Esophagus squamous epithelium (tissue), 5 donors: Measurements from ENCODE around the gene CCDC157. TPM values are rescaled to one million over a fixed set of nuclear protein-coding genes. Genes with fewer than 3 reads are reported as not detected.

Source experiments
- DNase-seq: peaks from one replicate; lab custom pipeline; 2025; lab: John Stamatoyannopoulos, UW
- H3K27ac ChIP-seq, 4 donors: fragments of 200-600 bp; sonication (generic); one replicate each; pipeline ENCODE4 v1.5.1; 2016 to 2019; ENCODE audit warnings: mild to moderate bottlenecking in 1 of 4
- H3K27me3 ChIP-seq, 4 donors: fragments of 200-600 bp; sonication (generic); 1 replicate in 3 of 4; 2 replicates in 1 of 4; pipeline versions ENCODE4 v1.5.1 to v1.6.0; 2017 to 2021; ENCODE audit warnings: antibody characterized with exemption in 1 of 4
- H3K36me3 ChIP-seq, 3 donors: fragments of 200-600 bp; sonication (generic); one replicate each; pipeline ENCODE4 v1.5.1; 2016 to 2019
- H3K4me1 ChIP-seq, 3 donors: fragments of 200-600 bp; sonication (generic); one replicate each; pipeline ENCODE4 v1.5.1; 2017 to 2019
- H3K4me3 ChIP-seq, 4 donors: fragments of 200-600 bp; sonication (generic); 1 replicate in 3 of 4; 2 replicates in 1 of 4; pipeline ENCODE4 v1.5.1; 2016 to 2019; ENCODE audit warnings: mild to moderate bottlenecking in 2 of 4, moderate library complexity in 1 of 4
- H3K9me3 ChIP-seq, 3 donors: fragments of 200-600 bp; sonication (generic); one replicate each; pipeline ENCODE4 v1.5.1; 2016 to 2019
- CTCF ChIP-seq, 6 experiments: fragments of 450-650 bp in 4 of 6; fragments of 200-600 bp in 2 of 6; sonication (generic) in 2 of 6; IDR thresholded peaks; one replicate each; pipeline ENCODE4 v1.5.1; 2016 to 2019; ENCODE audit warnings: antibody characterized with exemption in 6 of 6, mild to moderate bottlenecking in 4 of 6, moderate library complexity in 4 of 6
- POLR2A ChIP-seq, 4 donors: fragments of 450-650 bp; IDR thresholded peaks; one replicate each; pipeline ENCODE4 v1.6.1; 2017; ENCODE audit warnings: antibody characterized with exemption in 4 of 4, mild to moderate bottlenecking in 4 of 4, moderate library complexity in 3 of 4
- WGBS, 2 donors: methylation state at CpG; one replicate each; pipeline ENCODE4 v1.1.5; 2018; 5-methylcytosine and 5-hydroxymethylcytosine counted together
- intact Hi-C: fragments of 100-400 bp; cut with DNase I; formaldehyde crosslinking; loops from one replicate; pipeline ENCODE4 v1.15.0; 2022
- total RNA-seq, 4 donors: library from RNA; depleted of rRNA; stranded (reverse); fragments of >200 nt; gene quantifications; one replicate each; pipeline ENCODE4 v1.1.0, GENCODE V29; 2016
- donor health status: DM: yes; HTN: yes; CAD: no.

CCDC157 gene
- total RNA-seq, 4 donors from 2014 or later, result 0.47 to 9.2 (median 3.1) TPM

GRCh38 chr22:30309951-30310741, 46.7 kb upstream of the CCDC157 start:
- intact Hi-C loops, result no loop called here
- Histone ChIP-seq H3K4me3 (peak overlapping the region in 1 of 4 donors; percentile 22), H3K9me3 (no peaks in the 10 kb centered on the region), H3K27me3 (no peaks in the 10 kb centered on the region), H3K36me3 (peaks cover 0 to 6% (median 0%) of the 10 kb centered on the region in 3 donors), H3K4me1 (peaks cover 82 to 100% (median 98%) of the 10 kb centered on the region in 3 donors), H3K27ac (peak overlapping the region; percentile 88 to 99 (median 94))
- TF ChIP-seq POLR2A (IDR thresholded peaks at IDR 0.05) (peak in 1 of 4 donors; percentile 35), CTCF (IDR thresholded peaks at IDR 0.05) (no peak)
- 25 to 56% methylated on average over 5 to 6 of the region's 7 CpGs for WGBS, 2 donors
- no peak for DNase-seq

- DNase-seq, result no peak
- Histone ChIP-seq H3K9me3 (no peaks in the 10 kb centered on the region), H3K27me3 (no peaks in the 10 kb centered on the region), H3K4me1 (peaks cover 77 to 100% (median 98%) of the 10 kb centered on the region in 3 donors), H3K27ac (peak overlapping the region; percentile 88 to 99 (median 94)), H3K36me3 (peaks cover 0 to 15% (median 0%) of the 10 kb centered on the region in 3 donors), H3K4me3 (peak overlapping the region in 1 of 4 donors; percentile 22)
- TF ChIP-seq CTCF (IDR thresholded peaks at IDR 0.05) (no peak), POLR2A (IDR thresholded peaks at IDR 0.05) (peak in 1 of 4 donors; percentile 24)
- WGBS, 2 donors, result 28 to 33% methylated on average over 5 to 7 of the region's 8 CpGs
- intact Hi-C loops, result no loop called here
Observed at GRCh38 chr22:30310881-30311771, 45.7 kb upstream of the CCDC157 start.

DNA sequence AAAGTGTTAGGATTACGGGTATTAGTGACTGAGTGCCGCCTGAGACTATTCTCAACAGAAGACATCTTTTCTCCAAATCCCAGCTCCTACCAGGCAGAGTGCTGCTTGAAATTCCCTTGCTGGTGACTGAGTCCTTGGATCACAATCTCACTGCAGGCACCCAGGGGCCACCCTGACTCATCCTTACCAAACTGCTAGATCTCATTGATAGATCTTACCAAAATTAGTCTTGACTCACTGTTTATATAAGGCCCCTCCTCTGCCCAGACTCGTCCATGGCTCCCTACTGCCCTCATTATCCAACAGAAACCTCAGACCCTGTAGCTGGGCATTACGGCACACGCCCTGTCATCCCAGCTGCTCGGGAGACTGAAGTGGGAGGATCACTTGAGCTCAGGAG, 44.8 kb upstream of the CCDC157 start:
- peaks cover 76 to 100% (median 98%) of the 10 kb centered on the region in 3 donors for H3K4me1 ChIP-seq
- H3K36me3 ChIP-seq, result peaks cover 0 to 24% (median 0%) of the 10 kb centered on the region in 3 donors
- no peak for TF ChIP-seq POLR2A (IDR thresholded peaks at IDR 0.05)
- no peak for TF ChIP-seq CTCF (IDR thresholded peaks at IDR 0.05)
- DNase-seq, result no peak
- no peaks in the 10 kb centered on the region for H3K9me3 ChIP-seq
- peak overlapping the region in 1 of 4 donors; percentile 22 for H3K4me3 ChIP-seq
- intact Hi-C loops, result no loop called here
- H3K27me3 ChIP-seq, result no peaks in the 10 kb centered on the region
- peak overlapping the region; percentile 88 to 99 (median 94) for H3K27ac ChIP-seq
- 33 to 37% methylated on average over 3 to 6 of the region's 6 CpGs for WGBS, 2 donors

DNA sequence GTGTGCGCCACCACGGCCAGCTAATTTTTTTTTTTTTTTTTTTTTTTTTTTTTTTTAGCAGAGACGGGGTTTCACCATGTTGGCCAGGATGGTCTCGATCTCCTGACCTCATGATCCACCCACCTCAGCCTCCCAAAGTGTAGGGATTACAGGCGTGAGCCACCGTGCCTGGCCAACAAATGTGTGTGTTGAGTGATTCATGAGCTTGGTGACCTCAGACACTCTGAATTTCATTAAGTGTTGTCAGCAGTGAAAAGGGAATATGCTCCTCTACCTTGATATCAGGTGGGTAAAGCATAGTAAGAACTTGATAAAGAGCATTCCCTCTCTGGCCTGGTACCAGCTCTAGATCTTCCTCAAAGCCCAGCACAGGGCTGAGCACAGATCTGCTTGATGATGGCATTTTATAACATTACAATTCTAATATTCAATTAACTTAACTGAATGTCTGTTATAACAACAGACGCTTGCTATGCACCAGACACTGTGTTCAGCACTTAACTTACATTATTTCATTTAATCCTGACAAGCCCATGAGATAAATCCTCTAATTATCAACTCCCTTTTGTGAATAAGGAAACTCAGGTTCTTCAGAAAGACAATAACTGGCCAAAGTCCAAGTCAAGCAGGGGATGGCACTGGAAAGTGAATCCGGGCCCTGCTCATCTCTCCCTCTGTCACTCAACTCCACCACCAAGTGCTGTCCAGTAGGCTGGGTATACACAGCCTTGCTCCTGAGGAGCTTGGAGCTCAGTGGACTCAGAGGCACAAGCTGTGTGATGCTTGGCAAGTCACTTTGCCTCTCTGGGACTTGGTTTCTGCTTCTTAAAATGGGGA, 43.1 kb upstream of the CCDC157 start:
- no peak overlapping the region for H3K4me3 ChIP-seq
- 59 to 64% methylated on average over 5 to 6 of the region's 8 CpGs for WGBS, 2 donors
- peak overlapping the region; percentile 48 to 99 (median 76) for H3K27ac ChIP-seq
- no peaks in the 10 kb centered on the region for H3K27me3 ChIP-seq
- DNase-seq, result no peak
- H3K9me3 ChIP-seq, result no peaks in the 10 kb centered on the region
- TF ChIP-seq CTCF (IDR thresholded peaks at IDR 0.05), result no peak
- TF ChIP-seq POLR2A (IDR thresholded peaks at IDR 0.05), result no peak
- H3K4me1 ChIP-seq, result peaks cover 70 to 100% (median 95%) of the 10 kb centered on the region in 3 donors
- H3K36me3 ChIP-seq, result peaks cover 0 to 40% (median 0%) of the 10 kb centered on the region in 3 donors
- intact Hi-C loops, result no loop called here
